Measurements from ENCODE around the gene CAMSAP1. TPM values are rescaled to one million over a fixed set of nuclear protein-coding genes. Genes with fewer than 3 reads are reported as not detected.

The CAMSAP1 gene
- total and polyA plus RNA-seq, 2 donors (not counting 1 experiment from before 2014, with no cell fraction given), result 6.6 to 31.0 TPM

- H3K9me3 ChIP-seq (ENCODE audit: control extremely low read depth in 1 of 3, control insufficient read depth in 2 of 3, insufficient read depth in 1 of 3, low read length in 2 of 3), result no peaks in the 10 kb centered on the region
- no peaks in the 10 kb centered on the region for H4K20me1 ChIP-seq (ENCODE audit: control insufficient read depth, insufficient read depth, low read length, poor library complexity, severe bottlenecking)
- CTCF ChIA-PET, result no interaction called here
- POLR2A ChIA-PET, result no interaction called here
- no peaks in the 10 kb centered on the region for H3K27me3 ChIP-seq (replicated peaks in 1 of 4; ENCODE audit: control extremely low read depth in 1 of 4, control insufficient read depth in 3 of 4, insufficient read depth in 4 of 4, low read length in 3 of 4)
- H3K4me3 ChIP-seq (ENCODE audit: control extremely low read depth in 1 of 5, extremely low read depth in 1 of 5, insufficient read depth in 1 of 5, low read depth in 2 of 5, low read length in 4 of 5), result no peak overlapping the region
- H3K9ac ChIP-seq (ENCODE audit: low read length), result no peak overlapping the region
- no peaks in the 10 kb centered on the region for H3K36me3 ChIP-seq (replicated peaks in 1 of 2; ENCODE audit: control extremely low read depth in 1 of 2, control insufficient read depth in 1 of 2, extremely low read depth in 1 of 2, insufficient read depth in 2 of 2, low read length in 1 of 2)
- H3K27ac ChIP-seq (ENCODE audit: low read length in 2 of 2), result no peak overlapping the region
- Mint-ChIP-seq H3K4me1 (no peaks in the 10 kb centered on the region), H3K27me3 (no peaks in the 10 kb centered on the region), H3K9me3 (ENCODE audit: insufficient read depth) (no peaks in the 10 kb centered on the region), H3K27ac (no peak overlapping the region), H3K4me3 (no peak overlapping the region)
- no peak overlapping the region for H2AFZ ChIP-seq (ENCODE audit: insufficient read depth, low read depth, low read length, poor library complexity, severe bottlenecking)
- 80% methylated on average over 28 of the region's 35 CpGs for WGBS (ENCODE audit: insufficient coverage)
- DNase-seq (no peak), ATAC-seq (ENCODE audit: low read depth) (no peak)
- intact Hi-C loops (cut with micrococcal nuclease), result no loop called here
- no peaks in the 10 kb centered on the region for H3K79me2 ChIP-seq (ENCODE audit: control insufficient read depth, insufficient read depth, low read length)
- no peak overlapping the region for H3K4me2 ChIP-seq (replicated peaks; ENCODE audit: low read depth, low read length, poor library complexity, severe bottlenecking)
- TF ChIP-seq CTCF (IDR thresholded peaks at IDR 0.05) (no peak), EZH2 (IDR thresholded peaks at IDR 0.05; ENCODE audit: borderline replicate concordance, insufficient read depth, low read depth, low read length, poor library complexity, severe bottlenecking) (no peak)
- H3K4me1 ChIP-seq (ENCODE audit: control insufficient read depth in 2 of 2, insufficient read depth in 2 of 2, low read length in 2 of 2), result no peaks in the 10 kb centered on the region
These were observed 115.7 kb downstream of the CAMSAP1 start for GRCh38 chr9:135791431-135792267.

GRCh38 chr9:135790850-135791249, 116.5 kb downstream of the CAMSAP1 start:
- POLR2A ChIA-PET, result no interaction called here
- H3K4me2 ChIP-seq (replicated peaks; ENCODE audit: low read depth, low read length, poor library complexity, severe bottlenecking), result no peak overlapping the region

More at GRCh38 chr9:135790850-135791249, 116.5 kb downstream of the CAMSAP1 start:
- H3K27ac Mint-ChIP-seq, result no peak overlapping the region
- no peaks in the 10 kb centered on the region for H3K4me1 ChIP-seq (ENCODE audit: control insufficient read depth in 2 of 2, insufficient read depth in 2 of 2, low read length in 2 of 2)
- no peaks in the 10 kb centered on the region for H3K27me3 Mint-ChIP-seq
- no peaks in the 10 kb centered on the region for H3K4me1 Mint-ChIP-seq
- CTCF ChIA-PET, result no interaction called here
- no peak overlapping the region for H3K27ac ChIP-seq (ENCODE audit: low read length in 2 of 2)
- H3K4me3 ChIP-seq (ENCODE audit: control extremely low read depth in 1 of 5, extremely low read depth in 1 of 5, insufficient read depth in 1 of 5, low read depth in 2 of 5, low read length in 4 of 5), result no peak overlapping the region
- no peaks in the 10 kb centered on the region for H3K9me3 ChIP-seq (ENCODE audit: control extremely low read depth in 1 of 3, control insufficient read depth in 2 of 3, insufficient read depth in 1 of 3, low read length in 2 of 3)
- 92% methylated on average over 11 of the region's 11 CpGs for WGBS (ENCODE audit: insufficient coverage)
- H3K9ac ChIP-seq (ENCODE audit: low read length), result no peak overlapping the region
- H3K27me3 ChIP-seq (replicated peaks in 1 of 4; ENCODE audit: control extremely low read depth in 1 of 4, control insufficient read depth in 3 of 4, insufficient read depth in 4 of 4, low read length in 3 of 4), result no peaks in the 10 kb centered on the region
- no peak for ATAC-seq (ENCODE audit: low read depth)
- DNase-seq, result no peak
- no peak overlapping the region for H3K4me3 Mint-ChIP-seq
- H2AFZ ChIP-seq (ENCODE audit: insufficient read depth, low read depth, low read length, poor library complexity, severe bottlenecking), result no peak overlapping the region
- TF ChIP-seq CTCF (IDR thresholded peaks at IDR 0.05) (no peak), EZH2 (IDR thresholded peaks at IDR 0.05; ENCODE audit: borderline replicate concordance, insufficient read depth, low read depth, low read length, poor library complexity, severe bottlenecking) (no peak)
- H4K20me1 ChIP-seq (ENCODE audit: control insufficient read depth, insufficient read depth, low read length, poor library complexity, severe bottlenecking), result no peaks in the 10 kb centered on the region
- intact Hi-C loops (cut with micrococcal nuclease), result no loop called here
- no peaks in the 10 kb centered on the region for H3K9me3 Mint-ChIP-seq (ENCODE audit: insufficient read depth)
- H3K36me3 ChIP-seq (replicated peaks in 1 of 2; ENCODE audit: control extremely low read depth in 1 of 2, control insufficient read depth in 1 of 2, extremely low read depth in 1 of 2, insufficient read depth in 2 of 2, low read length in 1 of 2), result no peaks in the 10 kb centered on the region
- no peaks in the 10 kb centered on the region for H3K79me2 ChIP-seq (ENCODE audit: control insufficient read depth, insufficient read depth, low read length)
